Choroid plexus epithelial cell (primary cell): ENCODE results near the gene KBTBD4.

Source experiments
- DNase-seq: peaks from one replicate; pipeline ENCODE4 v3.0.0-alpha.2; 2010; ENCODE audit warnings: low read depth
- H3K4me3 ChIP-seq: 2 replicates; pipeline ENCODE4 v1.5.1; 2011; ENCODE audit warnings: low read depth, mild to moderate bottlenecking, control low read depth, low read length, moderate library complexity
- TF ChIP-seq, protein P1 (sequence below): conservative IDR thresholded peaks from 2 replicates; pipeline ENCODE4 v1.5.1; 2011; ENCODE audit warnings: low read depth, mild to moderate bottlenecking, control low read depth, inconsistent platforms, low read length, moderate library complexity

KBTBD4 gene

DNA sequence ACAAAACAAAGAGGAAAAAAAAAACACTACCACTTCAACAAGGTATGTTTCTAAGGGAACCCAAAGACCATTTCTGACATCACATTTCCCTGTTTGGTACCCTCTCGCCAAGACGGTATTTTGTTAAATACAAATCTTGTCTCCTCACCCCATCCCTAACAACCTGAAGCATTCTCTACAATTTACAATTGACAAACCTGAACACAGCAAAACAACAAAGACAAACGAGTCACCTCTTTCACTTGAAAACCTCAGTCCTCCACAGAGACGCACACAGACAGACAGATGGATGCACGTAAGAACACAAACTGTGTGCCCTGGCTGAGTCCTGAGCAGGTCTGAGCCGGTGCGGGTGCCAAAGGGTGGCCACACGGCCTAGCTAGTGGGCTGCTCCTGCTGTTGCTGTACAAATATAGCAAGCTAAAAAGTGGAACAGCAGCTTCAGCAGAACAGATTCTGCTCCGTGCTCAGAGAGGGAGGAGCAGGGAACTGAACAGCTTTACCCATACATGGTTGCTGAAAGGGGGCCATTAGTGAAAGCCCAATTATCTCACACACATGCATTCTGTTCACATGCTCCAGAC is 54.4 kb downstream of the KBTBD4 start:
- TF ChIP-seq, protein P1, sequence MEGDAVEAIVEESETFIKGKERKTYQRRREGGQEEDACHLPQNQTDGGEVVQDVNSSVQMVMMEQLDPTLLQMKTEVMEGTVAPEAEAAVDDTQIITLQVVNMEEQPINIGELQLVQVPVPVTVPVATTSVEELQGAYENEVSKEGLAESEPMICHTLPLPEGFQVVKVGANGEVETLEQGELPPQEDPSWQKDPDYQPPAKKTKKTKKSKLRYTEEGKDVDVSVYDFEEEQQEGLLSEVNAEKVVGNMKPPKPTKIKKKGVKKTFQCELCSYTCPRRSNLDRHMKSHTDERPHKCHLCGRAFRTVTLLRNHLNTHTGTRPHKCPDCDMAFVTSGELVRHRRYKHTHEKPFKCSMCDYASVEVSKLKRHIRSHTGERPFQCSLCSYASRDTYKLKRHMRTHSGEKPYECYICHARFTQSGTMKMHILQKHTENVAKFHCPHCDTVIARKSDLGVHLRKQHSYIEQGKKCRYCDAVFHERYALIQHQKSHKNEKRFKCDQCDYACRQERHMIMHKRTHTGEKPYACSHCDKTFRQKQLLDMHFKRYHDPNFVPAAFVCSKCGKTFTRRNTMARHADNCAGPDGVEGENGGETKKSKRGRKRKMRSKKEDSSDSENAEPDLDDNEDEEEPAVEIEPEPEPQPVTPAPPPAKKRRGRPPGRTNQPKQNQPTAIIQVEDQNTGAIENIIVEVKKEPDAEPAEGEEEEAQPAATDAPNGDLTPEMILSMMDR: peak; percentile 8
- no peak overlapping the region for H3K4me3 ChIP-seq
- peak; percentile 49 for DNase-seq

DNA sequence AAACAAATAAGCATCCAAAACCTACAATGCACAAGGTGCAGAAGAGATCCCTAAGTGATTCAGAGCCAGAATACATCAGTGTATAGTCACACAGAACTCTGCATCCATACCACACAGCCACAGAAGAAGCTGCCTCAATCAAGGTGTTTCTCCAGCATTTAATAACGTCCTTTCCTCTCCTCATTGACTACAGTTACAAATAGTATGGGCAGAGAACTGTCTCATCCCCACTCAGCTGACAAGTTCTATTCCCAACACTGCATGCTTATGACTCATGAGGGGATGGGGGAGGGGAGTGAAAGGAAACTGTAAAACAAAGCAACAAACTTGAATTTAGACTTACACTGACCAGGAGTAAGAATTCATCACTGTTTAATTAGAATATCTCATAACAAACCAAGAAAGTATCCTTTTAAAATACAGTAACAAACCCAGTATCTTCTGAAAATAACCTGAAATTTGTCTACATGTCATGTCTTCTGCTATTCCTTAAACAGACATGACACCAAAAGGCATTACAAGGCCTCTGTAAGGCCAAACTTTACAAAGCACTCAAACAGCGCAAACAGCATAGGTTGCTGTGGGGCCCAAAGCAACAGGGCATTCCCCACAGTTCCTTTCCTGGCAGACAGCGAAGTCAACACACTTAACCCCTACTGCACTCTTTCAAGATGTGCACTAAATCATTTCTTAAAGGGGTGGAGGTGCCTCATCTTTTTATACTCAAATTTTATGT is 55.1 kb downstream of the KBTBD4 start:
- TF ChIP-seq, protein P1: no peak
- DNase-seq: peak; percentile 93
- H3K4me3 ChIP-seq: peak overlapping the region; percentile 15
